SH-SY5Y (cell line): ENCODE results near the gene FADS6.

Source experiments
- GATA2 ChIP-seq: IDR thresholded peaks from 2 replicates; pipeline ENCODE4 v1.6.1; 2011; ENCODE audit warnings: mild to moderate bottlenecking, low read depth, low read length
- GATA3 ChIP-seq: IDR thresholded peaks from 2 replicates; pipeline ENCODE4 v1.6.1; 2011; ENCODE audit warnings: low read depth, mild to moderate bottlenecking, low read length, moderate library complexity

- TF ChIP-seq GATA3: no peak
- no peak for TF ChIP-seq GATA2
These were observed 9.6 kb upstream of the FADS6 start for GRCh38 chr17:74903034-74903433.
